ENCODE data around the gene SIGLEC1. TPM values are rescaled to one million over a fixed set of nuclear protein-coding genes. Genes with fewer than 3 reads are reported as not detected.

The SIGLEC1 gene
- total RNA-seq, 1 experiment from 2014 or later, result not detected

GRCh38 chr20:3677733-3678132 is 34.7 kb downstream of the SIGLEC1 start:
- TF ChIP-seq EZH2 (IDR thresholded peaks at IDR 0.05; ENCODE audit: low read length, unreplicated experiment) (no peak), CTCF (conservative IDR thresholded peaks at IDR 0.05; ENCODE audit: low read depth, low read length) (no peak), EZH2phosphoT487 (IDR thresholded peaks at IDR 0.05; ENCODE audit: borderline replicate concordance, low read length) (no peak)
- Histone ChIP-seq H3F3A (ENCODE audit: low read length, unreplicated experiment) (no peaks in the 10 kb centered on the region), H3K27ac (ENCODE audit: low read length) (no peak overlapping the region), H3K79me2 (ENCODE audit: low read length) (no peaks in the 10 kb centered on the region), H4K20me1 (ENCODE audit: low read length) (no peaks in the 10 kb centered on the region), H3K4me1 (ENCODE audit: insufficient read depth, low read length) (peaks cover 3% of the 10 kb centered on the region; the same call in 1 of the 2 replicates), H3K9me3 (ENCODE audit: low read length) (no peaks in the 10 kb centered on the region), H3K9ac (ENCODE audit: low read length) (no peak overlapping the region), H3K27me3 (ENCODE audit: low read length) (peaks cover 47% of the 10 kb centered on the region), H3K9me2 (replicated peaks; ENCODE audit: low read length) (no peaks in the 10 kb centered on the region), H3K4me2 (ENCODE audit: low read length) (no peak overlapping the region), H2AFZ (ENCODE audit: low read length) (no peak overlapping the region), H3K4me3 (ENCODE audit: low read length) (no peak overlapping the region), H3K36me3 (ENCODE audit: low read depth, low read length) (no peaks in the 10 kb centered on the region)
- POLR2A ChIA-PET (ENCODE audit: unreplicated experiment), result no interaction called here
- BruUV-seq (replicated peaks), result no TSS peak
- ATAC-seq, result no peak
- CTCF ChIA-PET, result interaction anchor here (0.6 to 2.4 kb wide), 4 partner anchors 33 to 103 kb away, joined by 5 to 22 read pairs (median 8); partner anchors contain the start of genes ADISSP and SPEF1
- intact Hi-C loops (cut with micrococcal nuclease), result loop anchor here (5.0 kb wide), 1 partner anchor 90 kb away; the partner anchor contains the start of gene ADISSP
- no peak for DNase-seq

GRCh38 chr20:3674995-3675900 is 37.2 kb downstream of the SIGLEC1 start:
- no peaks in the 10 kb centered on the region for H3K36me3 ChIP-seq (ENCODE audit: low read depth, low read length)
- no peaks in the 10 kb centered on the region for H3K79me2 ChIP-seq (ENCODE audit: low read length)
- no peaks in the 10 kb centered on the region for H3K9me3 ChIP-seq (ENCODE audit: low read length)
- H4K20me1 ChIP-seq (ENCODE audit: low read length), result no peaks in the 10 kb centered on the region
- BruUV-seq (replicated peaks), result no TSS peak
- H3K9ac ChIP-seq (ENCODE audit: low read length), result no peak overlapping the region
- no peak overlapping the region for H2AFZ ChIP-seq (ENCODE audit: low read length)
- DNase-seq (no peak), ATAC-seq (no peak)
- peaks cover 48% of the 10 kb centered on the region for H3K27me3 ChIP-seq (ENCODE audit: low read length)
- no peaks in the 10 kb centered on the region for H3F3A ChIP-seq (ENCODE audit: low read length, unreplicated experiment)
- H3K4me1 ChIP-seq (ENCODE audit: insufficient read depth, low read length), result no peaks in the 10 kb centered on the region; the same call in 1 of the 2 replicates
- H3K4me2 ChIP-seq (ENCODE audit: low read length), result no peak overlapping the region
- ChIA-PET CTCF (interaction anchor here (1.1 to 2.4 kb wide), 3 partner anchors 36 to 106 kb away, joined by 3 to 11 read pairs (median 5); partner anchors contain the start of gene SPEF1), POLR2A (ENCODE audit: unreplicated experiment) (no interaction called here)
- no peak overlapping the region for H3K4me3 ChIP-seq (ENCODE audit: low read length)
- intact Hi-C loops (cut with micrococcal nuclease), result loop anchor here (5.0 kb wide), 1 partner anchor 92 kb away; the partner anchor contains the start of gene ADISSP
- no peak for TF ChIP-seq CTCF (conservative IDR thresholded peaks at IDR 0.05; ENCODE audit: low read depth, low read length)
- TF ChIP-seq EZH2 (IDR thresholded peaks at IDR 0.05; ENCODE audit: low read length, unreplicated experiment), result no peak
- TF ChIP-seq EZH2phosphoT487 (IDR thresholded peaks at IDR 0.05; ENCODE audit: borderline replicate concordance, low read length), result no peak
- H3K27ac ChIP-seq (ENCODE audit: low read length), result no peak overlapping the region
- H3K9me2 ChIP-seq (replicated peaks; ENCODE audit: low read length), result no peaks in the 10 kb centered on the region
